ENCODE data around the gene CALML6. TPM values are rescaled to one million over a fixed set of nuclear protein-coding genes. Genes with fewer than 3 reads are reported as not detected.

Gene CALML6
- total RNA-seq, 2 donors from 2014 or later, result 1.0 to 4.3 TPM

DNA sequence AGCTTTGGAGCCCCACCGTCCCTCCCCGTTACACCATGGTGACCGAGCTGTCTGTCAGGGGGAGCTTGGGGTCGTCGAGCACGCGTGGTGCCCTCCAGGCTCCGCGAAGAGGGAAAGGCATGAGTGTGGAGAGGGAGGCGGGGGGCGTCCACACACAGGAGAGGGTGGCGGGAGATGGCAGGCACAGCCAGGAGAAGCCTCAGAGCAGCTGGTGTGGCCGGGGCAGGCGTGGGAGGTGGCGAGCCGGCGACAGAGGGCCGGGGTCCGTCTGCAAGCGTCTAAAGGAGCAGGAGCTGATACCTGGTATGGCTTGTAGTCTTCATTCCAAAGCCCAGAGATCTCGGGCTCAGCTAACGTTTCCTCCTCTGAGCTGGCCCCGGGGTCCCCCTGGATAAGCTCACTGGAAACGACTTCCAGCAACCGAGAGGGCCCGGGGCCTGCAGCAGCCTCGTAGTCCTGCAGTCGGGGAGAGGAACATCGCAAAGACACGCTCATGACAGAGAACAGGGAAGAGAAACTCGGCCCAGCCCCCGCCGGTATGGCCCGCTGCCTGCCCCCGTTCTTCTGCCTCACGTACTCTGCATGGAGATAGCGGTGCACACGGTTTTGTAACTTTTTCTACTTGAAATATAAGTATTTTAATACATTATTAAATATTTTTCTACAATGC lies 51.1 kb downstream of the CALML6 start:
- intact Hi-C loops (cut with DNase I), result no loop called here
- H3K9me3 ChIP-seq, result no peaks in the 10 kb centered on the region
- TF ChIP-seq CTCF (IDR thresholded peaks at IDR 0.05), result no peak
- TF ChIP-seq POLR2A (IDR thresholded peaks at IDR 0.05), result no peak
- 50 to 57% methylated on average over 37 to 38 of the region's 38 CpGs for WGBS, 2 donors
- H3K27ac ChIP-seq, result no peak overlapping the region
- H3K4me1 ChIP-seq, result no peaks in the 10 kb centered on the region
- peaks cover 0 to 11% of the 10 kb centered on the region in 2 donors for H3K27me3 ChIP-seq
- H3K4me3 ChIP-seq, result no peak overlapping the region
- ATAC-seq, result no peak
- H3K36me3 ChIP-seq (replicated peaks in 1 of 2; ENCODE audit: insufficient read depth in 1 of 2, low read depth in 2 of 2), result no peaks in the 10 kb centered on the region
- no peak for DNase-seq

Other genes starting within 250 kb of the CALML6 start
- 10 to 100 TPM; 30.6 to 56.7 TPM for gene SLC35E2B, start 222.5 kb upstream of the CALML6 start, total RNA-seq
- 10 to 100 TPM; 35.8 to 38.9 TPM for gene CDK11A, start 190.9 kb upstream of the CALML6 start, total RNA-seq
- 10 to 100 TPM; 51.7 to 56.3 TPM for gene NADK, start 136.8 kb upstream of the CALML6 start, total RNA-seq
- gene GNB1, start 24.2 kb upstream of the CALML6 start, total RNA-seq, result 10 to 100 TPM; 71.3 to 79.1 TPM
- gene TMEM52, start 4.0 kb downstream of the CALML6 start, total RNA-seq, result 100 to 1,000 TPM in 1 of 2 donors, 10 to 100 TPM in 1; 65.6 to 107 TPM
- gene CFAP74, start 88.5 kb downstream of the CALML6 start, total RNA-seq, result under 1 TPM in 1 of 2 donors, not detected in 1; under 0.01 TPM
- gene GABRD, start 104.1 kb downstream of the CALML6 start, total RNA-seq, result not detected
- 10 to 100 TPM in 1 of 2 donors, 1 to 10 TPM in 1; 9.6 to 10.9 TPM for gene PRKCZ, start 135.2 kb downstream of the CALML6 start, total RNA-seq

All from body of pancreas (tissue), 4 donors.